HG02798 (cell line): Measurements from ENCODE around the gene RAB27B.
A peak's percentile ranks its signal among the peaks of the same experiment; 100 is the strongest.
"Not testable (repeated sequence)": the region's sequence is repeated elsewhere in the genome, so short reads cannot be mapped to it uniquely, and the experiment has no call there.

Source experiments
- ATAC-seq: cut with Tn5 transposase; IDR thresholded peaks from one replicate; pipeline ENCODE4 v1.9.1; 2021; ENCODE audit warnings: mild to moderate bottlenecking; ENCODE audit not compliant: unreplicated experiment, poor library complexity

The RAB27B gene, protein sequence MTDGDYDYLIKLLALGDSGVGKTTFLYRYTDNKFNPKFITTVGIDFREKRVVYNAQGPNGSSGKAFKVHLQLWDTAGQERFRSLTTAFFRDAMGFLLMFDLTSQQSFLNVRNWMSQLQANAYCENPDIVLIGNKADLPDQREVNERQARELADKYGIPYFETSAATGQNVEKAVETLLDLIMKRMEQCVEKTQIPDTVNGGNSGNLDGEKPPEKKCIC

DNA sequence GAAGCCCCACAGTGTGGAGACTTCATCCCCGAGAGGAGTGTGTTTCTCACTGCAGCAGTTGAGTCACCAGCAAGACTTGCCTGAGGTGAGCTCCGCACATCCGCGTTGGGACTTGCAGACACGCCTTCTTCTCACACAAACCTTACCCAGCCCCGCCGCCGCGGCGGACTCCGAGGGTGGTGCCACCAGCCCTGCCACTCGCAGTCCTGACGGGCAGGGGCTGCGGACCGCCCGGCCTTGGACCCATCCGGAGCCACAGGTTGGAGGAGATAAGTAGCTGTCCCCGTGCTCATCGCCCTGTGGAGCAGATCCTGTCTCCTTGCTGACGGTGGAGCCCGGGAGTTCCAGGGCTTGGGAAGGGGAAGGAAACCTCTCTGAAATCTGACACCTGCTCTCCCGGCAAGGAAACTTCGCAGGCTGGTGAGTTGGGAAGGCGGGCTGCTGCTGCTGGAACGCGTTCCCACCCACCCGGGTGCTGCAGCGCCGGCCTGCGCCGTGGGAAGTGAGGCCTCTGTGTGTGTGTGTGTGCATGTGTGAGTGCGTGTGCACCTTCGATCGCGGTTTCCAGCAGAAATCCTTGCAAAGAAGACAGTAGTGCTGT lies at the start of gene RAB27B:
TSS of gene RAB27B (plus strand) at position 197 of the 601 bp plus-strand sequence. CDS start 49,109 bp downstream, outside the sequence.
- ATAC-seq = peak; percentile 84

DNA sequence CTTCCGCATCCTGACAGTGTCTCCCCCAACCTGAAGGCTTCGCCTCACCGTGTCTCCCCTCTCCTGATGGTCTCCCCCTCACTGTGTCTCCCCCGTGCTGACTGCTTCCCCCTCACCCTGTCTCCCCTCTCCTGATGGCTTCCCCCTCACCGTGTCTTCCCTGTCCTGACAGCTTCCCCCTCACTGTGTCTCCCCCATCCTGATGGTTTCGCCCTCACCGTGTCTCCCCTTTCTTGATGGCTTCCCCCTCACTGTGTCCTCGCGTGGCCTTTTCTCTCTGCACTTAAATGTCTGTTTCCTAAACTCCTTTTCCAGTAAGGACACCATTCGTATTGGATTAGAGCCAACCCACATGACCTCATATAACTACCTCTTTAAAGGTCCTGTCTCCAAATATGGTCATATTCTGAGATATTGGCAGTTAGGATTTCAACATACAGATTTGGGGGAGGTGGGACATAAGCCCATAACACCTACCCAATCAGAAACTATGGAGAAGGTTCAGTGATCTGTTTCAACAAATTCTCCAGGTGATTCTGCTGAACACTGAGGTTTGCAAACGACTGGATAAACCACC lies 47.9 kb upstream of the RAB27B start:
- no peak for ATAC-seq

DNA sequence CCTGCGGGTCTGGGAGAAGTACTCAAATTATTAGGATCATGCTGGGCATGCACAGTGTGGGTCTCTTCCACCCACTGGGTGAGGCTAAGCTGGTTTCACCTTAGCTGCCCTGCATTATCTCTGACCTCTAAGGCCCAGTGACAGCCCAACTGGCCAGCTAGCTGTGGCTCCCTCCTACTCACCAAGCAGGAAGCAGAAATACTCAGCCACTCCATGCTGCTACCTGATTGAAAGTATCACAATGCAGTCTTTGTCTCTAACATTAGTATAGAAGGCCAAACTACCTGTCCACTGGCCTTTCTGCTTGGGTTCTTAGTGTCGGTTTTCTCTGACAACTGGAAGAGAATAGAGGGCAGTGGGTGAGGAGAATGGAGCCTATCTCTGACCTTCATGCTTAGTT lies 47.3 kb upstream of the RAB27B start:
- no peak for ATAC-seq

DNA sequence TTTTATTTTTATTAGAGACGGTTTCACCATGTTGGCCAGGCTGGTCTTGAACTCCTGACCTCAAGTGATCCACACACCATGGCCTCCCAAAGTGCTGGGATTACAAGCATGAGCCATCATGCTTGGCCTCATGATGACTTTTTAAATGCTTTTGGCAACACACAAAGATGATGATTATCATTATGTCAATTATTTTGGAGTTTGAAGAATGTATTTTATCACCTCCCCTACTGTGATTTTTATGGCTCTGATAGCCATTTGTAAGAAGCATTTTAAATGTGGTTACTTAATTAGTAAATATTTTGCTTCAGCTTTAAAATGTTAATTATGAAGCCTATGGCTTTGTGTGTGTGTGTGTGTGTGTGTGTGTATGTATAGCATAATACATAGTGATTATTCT lies 45.1 kb upstream of the RAB27B start:
- no peak for ATAC-seq

DNA sequence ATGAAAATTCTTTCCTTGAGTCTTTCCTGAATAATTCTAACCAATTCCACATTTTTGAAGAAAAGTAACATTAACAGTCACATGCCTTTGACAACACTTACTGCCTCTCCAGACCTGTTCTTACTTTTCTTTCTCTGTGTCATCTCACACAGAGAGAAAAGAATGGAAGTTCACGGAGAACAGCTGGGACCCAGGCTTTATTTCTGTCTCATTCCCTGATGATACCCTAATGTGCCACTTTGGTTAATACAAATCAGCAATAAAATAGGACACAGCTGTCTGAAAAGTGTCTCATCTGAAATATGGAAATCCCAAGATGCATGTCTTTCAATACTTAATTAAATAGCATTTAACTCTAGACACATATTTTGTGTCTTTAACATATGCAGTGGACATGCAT lies 42.1 kb upstream of the RAB27B start:
- no peak for ATAC-seq

DNA sequence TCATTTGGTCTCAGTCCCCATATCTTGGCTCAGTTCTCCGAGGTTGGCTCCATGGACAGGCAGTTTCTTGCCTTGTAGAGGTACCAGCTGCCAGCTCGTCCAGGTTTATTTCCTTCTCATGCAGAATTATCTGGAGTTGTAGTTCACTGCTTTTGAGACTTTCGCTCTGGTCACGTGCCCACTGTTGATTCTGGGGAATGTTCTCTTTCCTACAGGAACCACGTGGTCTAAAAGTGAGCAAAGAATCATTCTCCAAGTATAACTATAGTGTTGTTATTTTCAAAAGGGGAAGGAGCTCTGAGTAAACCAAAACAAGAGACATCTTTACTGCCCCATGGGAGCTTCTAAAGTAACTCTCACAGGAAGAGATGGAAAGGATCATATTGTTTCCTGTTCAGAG lies 41.2 kb upstream of the RAB27B start:
- no peak for ATAC-seq

DNA sequence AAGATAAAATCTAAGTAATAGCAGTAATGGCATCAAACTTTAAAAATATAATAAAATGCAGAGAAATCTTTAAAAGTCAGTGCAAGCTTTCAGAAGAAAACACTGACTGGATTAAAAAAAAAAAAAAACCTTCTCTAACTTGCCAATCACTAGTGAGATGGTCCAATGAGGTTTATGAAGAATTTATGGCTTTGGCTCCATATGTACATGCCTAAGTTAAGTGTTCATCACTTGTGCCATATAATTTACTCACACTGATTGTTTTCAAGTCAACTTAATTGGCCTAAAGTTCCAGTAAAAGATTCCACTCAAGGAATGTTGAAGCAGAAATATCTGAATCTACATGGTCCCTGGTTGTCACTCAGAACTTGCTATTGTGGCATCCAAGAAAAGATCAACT lies 40.7 kb upstream of the RAB27B start:
- ATAC-seq = no peak

DNA sequence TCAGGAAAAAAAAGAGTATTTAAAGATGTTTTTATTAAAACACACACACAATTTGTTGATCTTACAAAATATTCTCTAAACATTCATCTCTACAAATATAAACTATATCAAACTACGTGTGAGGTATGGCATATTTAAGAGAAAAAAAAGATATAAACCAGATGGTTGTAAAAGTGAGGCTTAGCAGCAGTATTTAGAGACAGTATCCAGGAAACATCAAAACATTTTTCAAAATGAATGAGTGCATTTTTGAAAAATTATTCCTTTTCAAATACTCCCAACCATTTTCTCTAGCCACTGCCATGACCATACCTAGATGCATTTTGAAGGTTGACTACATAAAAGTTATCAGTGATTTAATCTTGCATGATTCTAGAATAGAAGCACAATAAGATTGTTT lies 38.2 kb upstream of the RAB27B start:
- no peak for ATAC-seq

DNA sequence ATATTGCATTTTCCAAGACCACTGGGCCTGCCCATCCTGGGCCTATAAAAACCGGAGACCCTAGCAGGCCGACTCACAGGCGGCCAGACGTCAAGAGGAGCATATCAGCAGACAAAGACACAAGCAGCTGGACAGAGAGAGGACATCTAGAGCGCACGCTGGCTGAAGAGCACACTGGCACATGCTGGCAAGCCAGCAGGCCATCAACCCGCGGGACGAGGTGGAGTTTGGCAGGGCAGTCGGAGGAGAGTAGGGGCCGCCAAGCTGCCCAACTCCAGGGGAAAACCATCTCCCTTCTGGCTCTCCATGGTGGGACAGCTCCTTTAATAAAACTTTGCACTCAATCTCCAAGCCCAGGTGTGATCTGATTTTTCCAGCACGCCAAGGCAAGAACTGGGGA lies 36.6 kb upstream of the RAB27B start:
- ATAC-seq = no peak

DNA sequence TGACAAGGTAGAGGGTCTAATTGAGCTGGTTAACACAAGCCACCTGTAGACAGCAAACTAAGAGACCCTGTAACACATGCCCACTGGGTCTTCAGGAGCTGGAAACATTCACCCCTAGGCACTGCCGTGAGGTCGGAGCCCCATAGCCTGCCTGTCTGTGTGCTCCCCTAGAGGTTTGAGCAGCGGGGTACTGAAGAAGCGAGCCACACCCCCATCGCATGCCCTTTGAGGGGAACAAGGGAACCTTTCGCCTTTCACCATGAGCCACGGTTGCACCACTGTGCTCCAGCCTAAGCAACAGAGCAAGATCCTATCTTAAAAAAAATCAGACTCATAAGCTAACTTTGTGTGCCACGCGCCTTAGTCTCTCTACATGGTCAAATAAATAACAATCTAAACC lies 36.2 kb upstream of the RAB27B start:
- no peak for ATAC-seq

DNA sequence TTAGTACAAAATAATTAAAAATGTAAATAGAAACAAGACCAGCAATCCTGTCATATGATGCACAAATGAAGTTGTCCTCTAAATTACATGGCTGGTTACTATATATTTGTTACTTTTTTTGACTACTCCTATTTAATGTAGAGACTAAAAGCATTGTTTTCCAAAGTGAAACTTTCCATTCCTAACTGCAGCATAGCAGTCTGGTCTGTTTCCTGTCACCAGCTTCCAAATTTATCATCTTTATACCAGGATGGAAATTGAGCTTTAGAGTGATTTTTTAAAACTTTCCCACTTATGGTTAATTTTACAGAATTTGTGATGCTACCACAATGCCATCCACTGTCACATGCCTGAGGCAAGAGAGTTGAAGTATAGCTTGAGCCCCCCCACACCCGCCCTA lies 33.5 kb upstream of the RAB27B start:
- ATAC-seq = no peak

DNA sequence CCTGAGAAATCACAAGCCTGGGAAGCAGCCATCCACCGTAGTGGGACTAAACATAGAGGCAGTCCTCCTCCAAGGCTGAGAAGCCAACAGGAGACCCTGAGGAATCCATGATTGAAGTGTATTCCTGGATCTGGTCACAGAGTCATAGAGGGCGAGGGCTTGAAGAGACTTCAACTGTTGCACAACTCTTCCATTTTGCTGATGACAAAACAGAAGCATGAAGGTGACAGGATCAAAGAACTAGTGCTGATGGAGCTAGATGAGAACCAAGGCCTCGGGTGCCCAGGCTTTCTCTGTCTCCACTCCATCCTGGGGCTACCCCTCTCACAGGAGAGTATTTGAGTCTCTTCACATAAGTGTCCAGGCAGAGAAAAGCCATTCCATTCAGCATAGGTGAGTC lies 30.1 kb upstream of the RAB27B start:
- no peak for ATAC-seq

DNA sequence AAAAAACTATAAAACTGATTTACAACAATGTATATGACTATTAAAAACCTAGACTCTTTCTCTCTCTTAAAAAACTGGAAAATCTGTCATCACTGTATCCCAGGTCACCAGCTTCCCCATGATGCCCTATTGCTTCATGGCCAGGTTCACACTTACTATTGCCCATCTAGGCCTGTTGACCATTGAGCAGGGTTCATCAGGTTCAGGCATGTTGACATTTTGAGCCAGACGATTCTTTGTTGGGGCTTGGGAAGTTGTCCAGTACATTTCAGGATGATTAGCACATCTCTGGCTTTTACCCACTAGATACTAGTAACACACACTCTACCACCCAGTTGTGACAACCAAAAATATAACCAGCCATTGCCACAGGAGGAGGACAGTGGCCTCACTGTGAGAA lies 26.9 kb upstream of the RAB27B start:
- no peak for ATAC-seq

DNA sequence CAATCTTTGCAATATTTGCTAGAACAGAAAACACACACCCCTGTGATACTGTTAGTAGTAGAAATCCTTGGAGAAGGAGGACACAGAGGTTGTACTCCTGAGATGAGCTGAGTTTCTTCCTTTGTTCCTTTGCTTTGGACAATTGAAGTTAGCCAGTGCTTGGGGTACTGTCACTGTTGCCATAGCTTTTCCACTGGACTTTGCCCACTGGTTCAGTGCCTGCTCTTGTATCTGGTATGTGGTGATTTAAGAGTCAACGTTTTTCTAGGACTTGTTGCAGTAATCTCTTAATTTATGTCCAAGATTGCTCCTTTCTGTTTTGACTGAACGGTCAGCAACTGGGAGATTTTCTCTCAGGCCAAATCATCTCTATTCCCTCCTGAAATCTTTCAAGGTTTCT lies 26.1 kb upstream of the RAB27B start:
- no peak for ATAC-seq

DNA sequence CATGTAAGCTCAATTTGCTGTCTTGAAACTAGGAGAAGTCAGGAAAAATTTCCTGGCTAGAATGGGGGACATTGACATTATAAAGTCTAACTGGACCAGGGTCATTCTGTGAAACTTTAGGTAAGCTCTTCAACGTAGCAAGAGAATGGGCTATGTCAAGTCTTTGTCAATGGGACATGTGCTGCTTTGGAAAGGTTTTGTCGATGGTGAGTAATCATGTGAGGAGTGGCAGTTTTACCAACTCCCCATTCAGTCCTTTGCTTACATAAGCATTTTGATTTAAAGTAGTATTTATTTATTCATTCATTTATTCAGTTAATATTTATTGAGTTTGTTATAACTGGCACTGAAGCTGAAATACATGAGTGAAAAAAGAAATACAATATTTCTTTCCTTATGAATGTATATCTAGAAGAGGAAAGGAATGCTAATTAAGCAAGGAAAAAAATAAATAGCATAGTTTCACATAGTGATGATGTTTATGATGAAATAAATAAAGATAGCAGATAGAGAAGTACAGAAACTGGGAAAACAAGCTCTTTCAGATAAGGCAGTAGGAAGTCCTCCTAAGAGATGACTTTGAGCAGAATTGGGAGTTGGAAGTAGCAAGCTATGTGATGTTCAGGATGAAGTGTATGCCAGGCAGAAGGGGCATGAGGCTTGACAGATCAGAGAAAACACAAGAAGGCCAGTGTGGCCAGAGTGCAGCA lies 25.4 kb upstream of the RAB27B start:
- no peak for ATAC-seq

DNA sequence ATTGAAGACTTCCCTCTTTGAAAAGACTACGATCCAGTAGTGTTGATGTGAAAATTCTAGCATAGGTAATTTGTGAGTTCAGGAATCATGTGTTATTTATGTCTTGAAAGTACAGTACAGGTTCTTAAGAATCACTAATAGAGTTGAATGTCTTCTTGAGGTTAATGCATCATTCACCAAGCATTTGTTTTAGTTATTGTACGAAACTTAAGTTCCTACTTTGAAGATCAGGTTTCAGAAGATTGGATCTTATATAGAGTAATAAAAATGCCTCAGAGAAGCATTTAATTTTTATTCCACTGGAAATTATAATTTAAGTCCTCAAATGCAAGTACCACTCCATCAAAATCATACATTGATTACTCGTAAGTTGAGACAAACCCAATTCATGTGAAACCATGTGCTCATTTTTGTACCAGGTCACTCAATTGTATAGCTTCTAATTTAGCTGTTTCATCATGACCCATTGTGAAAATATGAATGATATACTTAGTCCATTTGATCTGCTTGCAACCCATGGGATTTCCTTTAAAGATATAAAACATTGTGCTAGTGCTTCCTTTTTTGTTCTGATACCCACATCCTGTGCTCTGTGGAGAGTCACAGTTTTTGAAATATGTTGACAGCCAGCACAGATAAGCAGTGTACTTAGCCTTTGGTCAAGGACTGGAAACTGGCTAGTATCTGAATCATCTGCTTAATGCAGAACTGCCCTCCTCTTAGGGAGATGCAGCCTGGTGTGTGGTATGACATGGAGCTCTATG lies 22.5 kb upstream of the RAB27B start:
- no peak for ATAC-seq

DNA sequence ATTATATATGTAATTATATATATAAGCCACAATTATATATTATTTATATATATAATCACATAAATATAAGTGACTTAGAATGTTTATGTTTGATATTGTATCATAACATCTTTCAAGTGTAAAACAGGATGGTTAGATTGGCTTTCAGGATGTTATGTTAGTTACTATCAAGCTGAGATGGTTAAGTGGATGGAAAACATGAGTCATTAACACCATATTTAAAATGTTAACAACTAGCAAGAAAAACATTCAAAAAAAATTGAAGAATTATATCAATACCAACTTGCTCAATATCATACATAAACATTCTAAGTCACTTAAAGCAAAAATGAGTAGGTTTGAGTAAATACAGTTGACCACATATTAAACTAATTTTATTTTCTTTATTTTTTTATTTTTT lies 21.8 kb upstream of the RAB27B start:
- ATAC-seq = no peak

DNA sequence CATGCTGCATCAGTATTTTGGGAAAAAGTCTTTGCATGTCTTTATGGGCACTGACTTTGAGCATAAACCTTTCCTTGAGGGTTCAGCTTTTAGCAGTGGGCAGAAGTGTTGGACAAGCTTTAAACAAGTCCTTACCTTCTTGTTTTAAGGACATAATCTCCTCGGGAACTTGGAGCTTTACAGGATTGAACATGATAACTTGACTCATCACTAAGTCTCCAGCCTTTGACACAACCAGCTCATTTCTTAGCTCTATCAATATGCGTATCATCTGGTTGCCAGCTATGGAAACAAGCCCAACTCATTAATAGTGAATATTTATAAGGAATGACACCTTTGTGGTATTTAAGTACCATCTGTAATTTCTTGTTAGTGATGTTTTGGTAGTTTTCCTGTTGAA lies 21.0 kb upstream of the RAB27B start:
- ATAC-seq = no peak

DNA sequence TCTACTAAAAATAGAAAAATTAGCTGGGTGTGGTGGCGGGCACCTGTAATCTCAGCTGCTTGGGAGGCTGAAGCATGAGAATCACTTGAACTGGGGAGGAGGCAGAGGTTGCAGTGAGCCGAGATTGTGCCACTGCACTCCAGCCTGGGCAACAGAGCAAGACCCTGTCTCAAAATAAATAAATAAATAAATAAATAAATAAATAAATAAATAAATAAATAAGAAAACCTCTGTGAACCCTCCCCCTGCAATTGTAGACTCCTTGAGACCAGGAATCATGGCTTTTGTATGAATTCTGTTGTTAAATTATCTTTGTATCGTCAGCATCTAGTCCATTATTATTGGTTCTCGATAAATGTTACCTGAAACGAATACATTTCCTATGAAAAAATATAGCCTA lies 17.6 kb upstream of the RAB27B start:
- not testable (repeated sequence) for ATAC-seq

DNA sequence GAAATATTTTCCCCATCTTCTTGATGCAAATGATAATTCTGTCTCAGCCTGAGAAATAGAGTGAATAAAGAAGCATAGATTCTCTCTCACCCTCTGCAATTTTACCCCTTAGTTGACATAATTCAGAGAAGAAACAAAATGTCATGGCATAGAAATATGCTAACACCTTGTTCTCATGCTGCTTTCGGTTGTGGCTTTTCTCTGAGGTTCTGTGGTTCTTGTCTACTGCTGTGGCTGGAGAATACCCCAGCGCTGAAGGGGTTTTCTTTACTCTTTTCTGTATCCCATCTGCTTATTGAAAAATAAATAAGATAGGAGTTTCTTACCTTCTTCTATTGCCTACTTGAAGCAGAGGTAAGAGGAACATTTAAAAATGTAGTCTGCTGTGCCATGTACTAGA lies 15.4 kb upstream of the RAB27B start:
- peak; percentile 84 for ATAC-seq

DNA sequence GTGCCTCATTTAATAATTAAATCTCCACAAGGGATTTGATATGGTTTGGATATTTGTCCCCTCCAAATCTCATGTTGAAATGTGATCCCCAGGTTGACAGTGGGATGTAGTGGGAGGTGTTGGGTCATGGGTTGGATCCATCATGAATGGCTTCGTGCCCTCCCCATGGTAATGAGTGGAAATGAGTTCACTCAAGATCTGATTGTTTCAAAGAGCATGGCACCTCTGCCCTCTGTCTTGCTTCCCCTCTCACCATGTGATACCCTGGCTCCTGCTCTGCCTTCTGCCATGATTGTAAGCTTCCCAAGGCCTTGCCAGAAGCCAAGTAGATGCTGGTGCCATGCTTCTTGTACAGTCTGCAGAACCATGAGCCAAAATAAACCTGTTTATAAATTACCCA lies 15.0 kb upstream of the RAB27B start:
- no peak for ATAC-seq
